Fibroblast of the aortic adventitia (primary cell): ENCODE data around the gene CAMK1D. TPM values are rescaled to one million over a fixed set of nuclear protein-coding genes. Genes with fewer than 3 reads are reported as not detected.
A peak's percentile ranks its signal among the peaks of the same experiment; 100 is the strongest.
"Not testable (repeated sequence)": the region's sequence is repeated elsewhere in the genome, so short reads cannot be mapped to it uniquely, and the experiment has no call there.

Experiments
- DNase-seq: peaks from one replicate; pipeline ENCODE4 v3.0.0-alpha.2; 2010; ENCODE audit warnings: low read depth
- H3K4me3 ChIP-seq: 2 replicates; pipeline ENCODE4 v1.5.1; 2011; ENCODE audit warnings: low read depth, mild to moderate bottlenecking, control low read depth, low read length, moderate library complexity
- total RNA-seq: library from RNA; depleted of rRNA; stranded (reverse); fragments of >200 nt; gene quantifications from 2 replicates; pipeline ENCODE4 v1.2.3, GENCODE V29; 2012; ENCODE audit warnings: low replicate concordance
- TF ChIP-seq, protein P1 (sequence below): IDR thresholded peaks from 2 replicates; pipeline ENCODE4 v1.5.1; 2011; ENCODE audit warnings: mild to moderate bottlenecking, low read length, control low read depth, inconsistent platforms; ENCODE audit not compliant: insufficient read depth

The CAMK1D gene
- total RNA-seq, 1 donor = 9.8 TPM

DNA sequence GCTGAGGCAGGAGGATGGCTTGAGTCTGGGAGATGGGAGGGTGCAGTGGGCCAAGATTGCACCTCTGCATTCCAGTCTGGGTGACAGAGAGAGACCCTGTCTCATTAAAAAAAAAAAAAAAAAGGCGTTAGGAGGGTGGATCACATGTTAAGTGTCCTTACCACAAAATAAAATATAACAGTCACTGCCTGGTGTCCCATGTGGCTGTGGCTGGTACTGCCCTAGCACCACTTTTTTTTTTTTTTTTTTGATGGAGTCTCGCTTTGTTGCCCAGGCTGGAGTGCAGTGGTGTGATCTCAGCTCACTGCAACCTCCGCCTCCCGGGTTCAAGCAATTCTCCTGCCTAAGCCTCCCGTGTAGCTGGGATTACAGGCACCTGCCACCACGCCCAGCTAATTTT, 460.7 kb downstream of the CAMK1D start:
- not testable (repeated sequence) for H3K4me3 ChIP-seq, DNase-seq
- TF ChIP-seq, protein P1, sequence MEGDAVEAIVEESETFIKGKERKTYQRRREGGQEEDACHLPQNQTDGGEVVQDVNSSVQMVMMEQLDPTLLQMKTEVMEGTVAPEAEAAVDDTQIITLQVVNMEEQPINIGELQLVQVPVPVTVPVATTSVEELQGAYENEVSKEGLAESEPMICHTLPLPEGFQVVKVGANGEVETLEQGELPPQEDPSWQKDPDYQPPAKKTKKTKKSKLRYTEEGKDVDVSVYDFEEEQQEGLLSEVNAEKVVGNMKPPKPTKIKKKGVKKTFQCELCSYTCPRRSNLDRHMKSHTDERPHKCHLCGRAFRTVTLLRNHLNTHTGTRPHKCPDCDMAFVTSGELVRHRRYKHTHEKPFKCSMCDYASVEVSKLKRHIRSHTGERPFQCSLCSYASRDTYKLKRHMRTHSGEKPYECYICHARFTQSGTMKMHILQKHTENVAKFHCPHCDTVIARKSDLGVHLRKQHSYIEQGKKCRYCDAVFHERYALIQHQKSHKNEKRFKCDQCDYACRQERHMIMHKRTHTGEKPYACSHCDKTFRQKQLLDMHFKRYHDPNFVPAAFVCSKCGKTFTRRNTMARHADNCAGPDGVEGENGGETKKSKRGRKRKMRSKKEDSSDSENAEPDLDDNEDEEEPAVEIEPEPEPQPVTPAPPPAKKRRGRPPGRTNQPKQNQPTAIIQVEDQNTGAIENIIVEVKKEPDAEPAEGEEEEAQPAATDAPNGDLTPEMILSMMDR = peak; percentile 48

DNA sequence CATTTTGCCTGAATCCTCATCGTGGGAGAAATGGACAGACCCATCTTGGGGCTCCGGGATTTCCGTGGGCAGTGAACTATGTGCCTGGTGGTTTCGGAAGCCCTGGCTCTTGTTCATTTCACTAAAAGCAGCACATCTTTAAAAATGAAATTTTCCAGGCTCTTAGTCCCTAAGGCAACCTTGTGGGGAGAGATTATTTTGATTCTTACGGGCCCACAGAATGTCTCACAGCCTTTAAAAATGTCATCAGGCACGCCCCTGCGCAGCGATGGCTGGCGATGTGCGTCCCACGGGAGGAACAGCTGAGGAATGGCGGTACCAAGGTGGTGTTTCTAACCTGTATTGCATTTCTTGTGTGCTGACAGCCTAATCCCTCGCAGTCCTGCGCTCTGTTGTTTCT, 462.5 kb downstream of the CAMK1D start:
- no peak for DNase-seq
- TF ChIP-seq, protein P1 = no peak
- H3K4me3 ChIP-seq = no peak overlapping the region

GRCh38 chr10:12812571-12812970, 463.2 kb downstream of the CAMK1D start:
- DNase-seq = no peak
- TF ChIP-seq, protein P1 = no peak

GRCh38 chr10:12814166-12814565, 464.8 kb downstream of the CAMK1D start:
- no peak for DNase-seq
- TF ChIP-seq, protein P1 = no peak
- no peak overlapping the region for H3K4me3 ChIP-seq

More at GRCh38 chr10:12812571-12812970, 463.2 kb downstream of the CAMK1D start:
- no peak overlapping the region for H3K4me3 ChIP-seq

GRCh38 chr10:12819071-12819470, 469.7 kb downstream of the CAMK1D start:
- TF ChIP-seq, protein P1 = no peak
- H3K4me3 ChIP-seq = no peak overlapping the region
- no peak for DNase-seq

GRCh38 chr10:12819656-12820055, 470.3 kb downstream of the CAMK1D start:
- TF ChIP-seq, protein P1 = no peak
- H3K4me3 ChIP-seq = no peak overlapping the region
- no peak for DNase-seq

DNA sequence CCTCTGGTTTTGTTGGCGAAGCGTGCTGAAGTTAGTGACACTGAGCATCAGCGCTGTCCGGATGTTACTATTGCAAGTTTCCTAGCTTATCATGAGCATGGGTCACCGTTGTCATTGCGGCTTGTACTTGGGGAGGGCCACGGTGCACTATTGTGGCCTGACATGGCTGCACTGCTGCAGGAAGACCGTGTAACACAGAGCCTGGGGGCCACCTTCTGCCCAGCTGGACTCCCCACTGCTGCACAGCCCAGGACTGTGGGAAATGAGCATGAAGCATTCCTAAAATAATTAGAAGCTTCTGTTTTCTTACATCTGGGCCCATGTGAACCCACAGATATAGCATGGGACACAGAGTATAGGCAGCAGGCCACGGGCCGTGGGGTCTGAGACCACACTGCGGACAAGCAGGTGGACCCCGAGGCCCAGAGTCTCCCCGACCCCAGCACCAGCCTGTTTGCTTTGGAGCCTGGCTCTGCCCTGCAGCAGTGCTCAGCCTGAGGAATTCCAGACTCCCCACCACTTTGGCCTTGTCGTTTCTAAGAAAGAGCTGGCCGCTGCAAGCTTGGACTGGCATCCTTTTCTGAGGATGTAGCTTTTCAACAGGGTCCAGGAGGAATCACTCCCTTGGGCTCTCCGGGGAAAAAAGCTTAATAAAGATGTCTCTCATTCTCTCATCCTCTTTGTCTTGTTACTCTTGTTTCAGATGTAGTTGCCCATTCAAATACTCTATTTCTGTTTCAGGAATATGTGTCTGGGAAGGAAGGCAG, 473.0 kb downstream of the CAMK1D start:
- DNase-seq = no peak
- TF ChIP-seq, protein P1 = no peak

More for the DNA sequence above, 473.0 kb downstream of the CAMK1D start:
- H3K4me3 ChIP-seq = no peak overlapping the region
